Measurements from ENCODE around the gene EGLN3. TPM values are rescaled to one million over a fixed set of nuclear protein-coding genes. Genes with fewer than 3 reads are reported as not detected.

Gene EGLN3
- total and polyA plus RNA-seq, 2 donors (not counting 3 experiments of a cell fraction or from before 2014, with no cell fraction given): 0.20 TPM; not detected in 1

DNA sequence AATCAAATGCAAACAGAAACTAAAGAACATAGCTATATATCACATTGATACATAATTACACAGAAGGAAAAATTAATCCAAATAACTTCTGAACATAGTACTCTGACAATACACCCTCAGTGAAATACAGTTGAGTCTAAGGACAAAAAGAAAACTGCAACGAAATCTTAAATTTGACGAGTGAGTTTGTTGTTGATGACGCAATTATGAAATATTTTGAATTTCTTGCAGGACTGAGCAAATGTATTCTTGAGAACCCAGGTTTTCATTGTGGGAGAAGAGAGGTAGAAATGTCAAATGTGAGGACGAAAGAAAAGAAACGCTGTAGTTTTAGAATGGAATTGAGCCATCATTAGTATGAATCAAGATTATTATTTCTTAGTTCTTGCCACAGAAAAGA lies 46.3 kb downstream of the EGLN3 start:
- POLR2A ChIA-PET: no interaction called here
- no peaks in the 10 kb centered on the region for H3K79me2 ChIP-seq (ENCODE audit: control insufficient read depth, insufficient read depth, low read length)

DNA sequence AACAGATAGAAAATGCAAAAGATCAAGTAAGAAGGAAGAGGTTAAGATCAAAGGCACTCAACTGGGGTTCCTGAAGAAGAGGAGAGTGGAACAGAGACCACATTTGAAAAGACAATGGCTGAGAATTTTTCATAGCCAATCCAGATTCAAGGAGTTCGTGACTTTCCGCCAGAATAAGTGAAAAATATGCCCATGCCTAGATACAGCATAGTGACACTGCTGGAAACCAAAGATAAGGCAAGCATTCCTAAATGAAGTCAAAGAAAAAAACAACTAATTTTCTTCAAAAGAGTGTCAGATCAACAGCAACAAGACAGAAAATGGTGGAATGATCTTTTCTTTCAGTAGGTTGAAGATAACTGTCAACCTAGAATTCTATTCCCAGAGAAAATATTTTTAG lies 47.5 kb downstream of the EGLN3 start:
- POLR2A ChIA-PET: no interaction called here
- H3K27me3 ChIP-seq (ENCODE audit: control insufficient read depth in 2 of 2, insufficient read depth in 2 of 2, low read length in 2 of 2): peaks cover 0 to 3% of the 10 kb centered on the region in 2 experiments
- BruUV-seq (replicated peaks): no TSS peak
- H3K36me3 ChIP-seq (ENCODE audit: control insufficient read depth in 2 of 2, extremely low read depth in 1 of 2, insufficient read depth in 2 of 2, low read length in 2 of 2): no peaks in the 10 kb centered on the region
- no peak overlapping the region for H3K9ac ChIP-seq (replicated peaks; ENCODE audit: extremely low read depth, insufficient read depth, low read length)
- no peak for FAIRE-seq
- no peak overlapping the region for H3K27ac ChIP-seq (ENCODE audit: insufficient read depth, low read depth, low read length)
- dilution Hi-C loops (cut with MboI; ENCODE audit: extremely low pct_ligation_motif_present, low sequenced_read_pairs) (no loop called here), intact Hi-C loops (cut with micrococcal nuclease) (no loop called here)
- no peak overlapping the region for H2AFZ ChIP-seq (ENCODE audit: low read depth, low read length)
- no peaks in the 10 kb centered on the region for H4K20me1 ChIP-seq (replicated peaks; ENCODE audit: control insufficient read depth, extremely low read depth, insufficient read depth, low read length)
- H3K4me2 ChIP-seq (ENCODE audit: insufficient read depth, low read length): no peak overlapping the region
- no peaks in the 10 kb centered on the region for H3K79me2 ChIP-seq (ENCODE audit: control insufficient read depth, insufficient read depth, low read length)
- DNase-seq (ENCODE audit: low read depth, low spot score): no peak
- H3K9me3 ChIP-seq (replicated peaks; ENCODE audit: control insufficient read depth, insufficient read depth, low read length): no peaks in the 10 kb centered on the region
- TF ChIP-seq EZH2 (IDR thresholded peaks at IDR 0.05; ENCODE audit: borderline replicate concordance, low read depth, low read length, severe bottlenecking) (no peak), POLR2A (IDR thresholded peaks at IDR 0.05; ENCODE audit: low read depth, low read length) (no peak), GATA2 (IDR thresholded peaks at IDR 0.05; ENCODE audit: insufficient read depth, insufficient read length, low read depth, low read length) (no peak), JUN (IDR thresholded peaks at IDR 0.05; ENCODE audit: borderline replicate concordance, insufficient read depth, insufficient read length, low read depth) (no peak), MAX (IDR thresholded peaks at IDR 0.05; ENCODE audit: insufficient read depth, insufficient read length) (no peak), POLR2AphosphoS5 (IDR thresholded peaks at IDR 0.05; ENCODE audit: insufficient read depth, low read depth, low read length) (no peak), MYC (IDR thresholded peaks at IDR 0.05; ENCODE audit: low read depth, low read length) (no peak), FOS (IDR thresholded peaks at IDR 0.05; ENCODE audit: borderline replicate concordance, insufficient read depth, low read length) (no peak)
- TF ChIP-seq, protein P1, sequence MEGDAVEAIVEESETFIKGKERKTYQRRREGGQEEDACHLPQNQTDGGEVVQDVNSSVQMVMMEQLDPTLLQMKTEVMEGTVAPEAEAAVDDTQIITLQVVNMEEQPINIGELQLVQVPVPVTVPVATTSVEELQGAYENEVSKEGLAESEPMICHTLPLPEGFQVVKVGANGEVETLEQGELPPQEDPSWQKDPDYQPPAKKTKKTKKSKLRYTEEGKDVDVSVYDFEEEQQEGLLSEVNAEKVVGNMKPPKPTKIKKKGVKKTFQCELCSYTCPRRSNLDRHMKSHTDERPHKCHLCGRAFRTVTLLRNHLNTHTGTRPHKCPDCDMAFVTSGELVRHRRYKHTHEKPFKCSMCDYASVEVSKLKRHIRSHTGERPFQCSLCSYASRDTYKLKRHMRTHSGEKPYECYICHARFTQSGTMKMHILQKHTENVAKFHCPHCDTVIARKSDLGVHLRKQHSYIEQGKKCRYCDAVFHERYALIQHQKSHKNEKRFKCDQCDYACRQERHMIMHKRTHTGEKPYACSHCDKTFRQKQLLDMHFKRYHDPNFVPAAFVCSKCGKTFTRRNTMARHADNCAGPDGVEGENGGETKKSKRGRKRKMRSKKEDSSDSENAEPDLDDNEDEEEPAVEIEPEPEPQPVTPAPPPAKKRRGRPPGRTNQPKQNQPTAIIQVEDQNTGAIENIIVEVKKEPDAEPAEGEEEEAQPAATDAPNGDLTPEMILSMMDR (IDR thresholded peaks at IDR 0.05; ENCODE audit: extremely low read depth in 1 of 2, insufficient read depth in 1 of 2, low read depth in 1 of 2, low read length in 2 of 2): no peak
- no peaks in the 10 kb centered on the region for H3K9me1 ChIP-seq (replicated peaks; ENCODE audit: control insufficient read depth, extremely low read depth, insufficient read depth, low read length)
- H3K4me1 ChIP-seq (ENCODE audit: control insufficient read depth, extremely low read depth, insufficient read depth, low read length): no peaks in the 10 kb centered on the region
- H3K4me3 ChIP-seq (replicated peaks in 1 of 3; ENCODE audit: insufficient read depth in 1 of 3, low read depth in 1 of 3, low read length in 3 of 3): no peak overlapping the region
- CTCF ChIA-PET: no interaction called here

More for the DNA sequence above, 46.3 kb downstream of the EGLN3 start:
- no peaks in the 10 kb centered on the region for H4K20me1 ChIP-seq (replicated peaks; ENCODE audit: control insufficient read depth, extremely low read depth, insufficient read depth, low read length)
- H2AFZ ChIP-seq (ENCODE audit: low read depth, low read length): no peak overlapping the region
- CTCF ChIA-PET: interaction anchor here (1.2 kb wide), 1 partner anchor 24 kb away, joined by 3 read pairs; no protein-coding TSS in a partner anchor
- H3K27me3 ChIP-seq (ENCODE audit: control insufficient read depth in 2 of 2, insufficient read depth in 2 of 2, low read length in 2 of 2): peaks cover 0 to 3% of the 10 kb centered on the region in 2 experiments
- H3K4me2 ChIP-seq (ENCODE audit: insufficient read depth, low read length): no peak overlapping the region
- TF ChIP-seq EZH2 (IDR thresholded peaks at IDR 0.05; ENCODE audit: borderline replicate concordance, low read depth, low read length, severe bottlenecking): no peak
- no peak for TF ChIP-seq MYC (IDR thresholded peaks at IDR 0.05; ENCODE audit: low read depth, low read length)
- no peak for TF ChIP-seq GATA2 (IDR thresholded peaks at IDR 0.05; ENCODE audit: insufficient read depth, insufficient read length, low read depth, low read length)
- TF ChIP-seq MAX (IDR thresholded peaks at IDR 0.05; ENCODE audit: insufficient read depth, insufficient read length): no peak
- dilution Hi-C loops (cut with MboI; ENCODE audit: extremely low pct_ligation_motif_present, low sequenced_read_pairs): no loop called here
- no peak overlapping the region for H3K4me3 ChIP-seq (replicated peaks in 1 of 3; ENCODE audit: insufficient read depth in 1 of 3, low read depth in 1 of 3, low read length in 3 of 3)
- H3K9me3 ChIP-seq (replicated peaks; ENCODE audit: control insufficient read depth, insufficient read depth, low read length): no peaks in the 10 kb centered on the region
- FAIRE-seq (no peak), DNase-seq (ENCODE audit: low read depth, low spot score) (no peak)
- no peaks in the 10 kb centered on the region for H3K9me1 ChIP-seq (replicated peaks; ENCODE audit: control insufficient read depth, extremely low read depth, insufficient read depth, low read length)
- no peaks in the 10 kb centered on the region for H3K36me3 ChIP-seq (ENCODE audit: control insufficient read depth in 2 of 2, extremely low read depth in 1 of 2, insufficient read depth in 2 of 2, low read length in 2 of 2)
- no peak overlapping the region for H3K27ac ChIP-seq (ENCODE audit: insufficient read depth, low read depth, low read length)
- H3K4me1 ChIP-seq (ENCODE audit: control insufficient read depth, extremely low read depth, insufficient read depth, low read length): no peaks in the 10 kb centered on the region
- BruUV-seq (replicated peaks): no TSS peak
- no peak overlapping the region for H3K9ac ChIP-seq (replicated peaks; ENCODE audit: extremely low read depth, insufficient read depth, low read length)
- intact Hi-C loops (cut with micrococcal nuclease): no loop called here

Data from endothelial cell of umbilical vein (primary cell).